HL-60 (cell line): ENCODE measurements around the gene MAP4K2.

Experiments used
- SPI1 ChIP-seq: IDR thresholded peaks from 2 replicates; pipeline ENCODE4 v1.6.1; 2012; ENCODE audit warnings: low read depth, mild to moderate bottlenecking, borderline replicate concordance
- TF ChIP-seq, protein P1 (sequence below): IDR thresholded peaks from one replicate; pipeline ENCODE4 v1.5.1; 2011; ENCODE audit warnings: low read length, control low read depth, inconsistent platforms; ENCODE audit not compliant: insufficient read depth
- TF ChIP-seq, protein P2 (sequence below): IDR thresholded peaks from 2 replicates; pipeline ENCODE4 v1.6.1; 2012; ENCODE audit warnings: low read depth; ENCODE audit not compliant: insufficient replicate concordance

DNA sequence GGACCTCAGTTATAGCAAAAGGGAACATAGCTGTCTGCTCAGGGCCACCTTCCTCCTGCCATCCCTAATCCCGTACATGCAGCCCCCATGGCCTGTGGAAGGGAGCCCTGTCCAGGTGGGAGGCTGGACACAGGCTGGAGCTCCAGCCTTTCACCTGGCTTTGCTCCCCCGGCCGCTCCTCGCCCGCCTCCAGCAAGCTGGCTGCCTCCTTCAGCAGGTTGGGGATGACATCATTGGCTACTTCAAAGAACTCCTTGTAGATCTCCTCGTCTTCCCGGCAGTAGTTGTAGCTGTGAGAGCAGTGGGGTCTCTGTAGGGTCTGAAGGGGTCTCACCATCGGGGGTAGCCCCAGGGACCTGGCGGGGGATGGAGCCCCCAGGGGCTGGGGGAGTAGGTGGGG, 2.5 kb upstream of the MAP4K2 start:
- TF ChIP-seq SPI1: no peak
- TF ChIP-seq, protein P1, sequence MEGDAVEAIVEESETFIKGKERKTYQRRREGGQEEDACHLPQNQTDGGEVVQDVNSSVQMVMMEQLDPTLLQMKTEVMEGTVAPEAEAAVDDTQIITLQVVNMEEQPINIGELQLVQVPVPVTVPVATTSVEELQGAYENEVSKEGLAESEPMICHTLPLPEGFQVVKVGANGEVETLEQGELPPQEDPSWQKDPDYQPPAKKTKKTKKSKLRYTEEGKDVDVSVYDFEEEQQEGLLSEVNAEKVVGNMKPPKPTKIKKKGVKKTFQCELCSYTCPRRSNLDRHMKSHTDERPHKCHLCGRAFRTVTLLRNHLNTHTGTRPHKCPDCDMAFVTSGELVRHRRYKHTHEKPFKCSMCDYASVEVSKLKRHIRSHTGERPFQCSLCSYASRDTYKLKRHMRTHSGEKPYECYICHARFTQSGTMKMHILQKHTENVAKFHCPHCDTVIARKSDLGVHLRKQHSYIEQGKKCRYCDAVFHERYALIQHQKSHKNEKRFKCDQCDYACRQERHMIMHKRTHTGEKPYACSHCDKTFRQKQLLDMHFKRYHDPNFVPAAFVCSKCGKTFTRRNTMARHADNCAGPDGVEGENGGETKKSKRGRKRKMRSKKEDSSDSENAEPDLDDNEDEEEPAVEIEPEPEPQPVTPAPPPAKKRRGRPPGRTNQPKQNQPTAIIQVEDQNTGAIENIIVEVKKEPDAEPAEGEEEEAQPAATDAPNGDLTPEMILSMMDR: no peak
- TF ChIP-seq, protein P2, sequence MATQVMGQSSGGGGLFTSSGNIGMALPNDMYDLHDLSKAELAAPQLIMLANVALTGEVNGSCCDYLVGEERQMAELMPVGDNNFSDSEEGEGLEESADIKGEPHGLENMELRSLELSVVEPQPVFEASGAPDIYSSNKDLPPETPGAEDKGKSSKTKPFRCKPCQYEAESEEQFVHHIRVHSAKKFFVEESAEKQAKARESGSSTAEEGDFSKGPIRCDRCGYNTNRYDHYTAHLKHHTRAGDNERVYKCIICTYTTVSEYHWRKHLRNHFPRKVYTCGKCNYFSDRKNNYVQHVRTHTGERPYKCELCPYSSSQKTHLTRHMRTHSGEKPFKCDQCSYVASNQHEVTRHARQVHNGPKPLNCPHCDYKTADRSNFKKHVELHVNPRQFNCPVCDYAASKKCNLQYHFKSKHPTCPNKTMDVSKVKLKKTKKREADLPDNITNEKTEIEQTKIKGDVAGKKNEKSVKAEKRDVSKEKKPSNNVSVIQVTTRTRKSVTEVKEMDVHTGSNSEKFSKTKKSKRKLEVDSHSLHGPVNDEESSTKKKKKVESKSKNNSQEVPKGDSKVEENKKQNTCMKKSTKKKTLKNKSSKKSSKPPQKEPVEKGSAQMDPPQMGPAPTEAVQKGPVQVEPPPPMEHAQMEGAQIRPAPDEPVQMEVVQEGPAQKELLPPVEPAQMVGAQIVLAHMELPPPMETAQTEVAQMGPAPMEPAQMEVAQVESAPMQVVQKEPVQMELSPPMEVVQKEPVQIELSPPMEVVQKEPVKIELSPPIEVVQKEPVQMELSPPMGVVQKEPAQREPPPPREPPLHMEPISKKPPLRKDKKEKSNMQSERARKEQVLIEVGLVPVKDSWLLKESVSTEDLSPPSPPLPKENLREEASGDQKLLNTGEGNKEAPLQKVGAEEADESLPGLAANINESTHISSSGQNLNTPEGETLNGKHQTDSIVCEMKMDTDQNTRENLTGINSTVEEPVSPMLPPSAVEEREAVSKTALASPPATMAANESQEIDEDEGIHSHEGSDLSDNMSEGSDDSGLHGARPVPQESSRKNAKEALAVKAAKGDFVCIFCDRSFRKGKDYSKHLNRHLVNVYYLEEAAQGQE: no peak
